Mucosa of rectum (tissue), 2 donors: ENCODE data around the gene ZNF586.
"Not testable (repeated sequence)": the region's sequence is repeated elsewhere in the genome, so short reads cannot be mapped to it uniquely, and the experiment has no call there.

Experiments
- H3K27ac ChIP-seq, 2 donors: one replicate each; pipeline ENCODE4 v1.7.0; 2013; ENCODE audit warnings: inconsistent platforms in 2 of 2, low read depth in 2 of 2, low read length in 2 of 2
- H3K27me3 ChIP-seq, 2 donors: one replicate each; pipeline ENCODE4 v1.7.0; 2013; ENCODE audit warnings: low read length in 2 of 2; ENCODE audit not compliant: control insufficient read depth in 2 of 2, insufficient read depth in 2 of 2
- H3K36me3 ChIP-seq, 2 donors: one replicate each; pipeline ENCODE4 v1.7.0; 2013; ENCODE audit warnings: low read length in 2 of 2; ENCODE audit not compliant: control insufficient read depth in 2 of 2, insufficient read depth in 2 of 2
- H3K4me1 ChIP-seq, 2 donors: one replicate each; pipeline ENCODE4 v1.7.0; 2013; ENCODE audit warnings: low read length in 2 of 2, mild to moderate bottlenecking in 1 of 2; ENCODE audit not compliant: control insufficient read depth in 2 of 2, insufficient read depth in 2 of 2
- H3K4me3 ChIP-seq, 2 donors: one replicate each; pipeline ENCODE4 v1.7.0; 2013; ENCODE audit warnings: low read length in 2 of 2
- H3K9ac ChIP-seq, 2 donors: one replicate each; pipeline ENCODE4 v1.7.0; 2013; ENCODE audit warnings: low read length in 2 of 2, low read depth in 1 of 2, mild to moderate bottlenecking in 1 of 2
- H3K9me3 ChIP-seq, 2 donors: one replicate each; pipeline ENCODE4 v1.7.0; 2013; ENCODE audit warnings: low read length in 2 of 2; ENCODE audit not compliant: control insufficient read depth in 2 of 2
- donor health status: healthy.
- donor health status: Normal muscosa, but diverticular disease.

Gene ZNF586

DNA sequence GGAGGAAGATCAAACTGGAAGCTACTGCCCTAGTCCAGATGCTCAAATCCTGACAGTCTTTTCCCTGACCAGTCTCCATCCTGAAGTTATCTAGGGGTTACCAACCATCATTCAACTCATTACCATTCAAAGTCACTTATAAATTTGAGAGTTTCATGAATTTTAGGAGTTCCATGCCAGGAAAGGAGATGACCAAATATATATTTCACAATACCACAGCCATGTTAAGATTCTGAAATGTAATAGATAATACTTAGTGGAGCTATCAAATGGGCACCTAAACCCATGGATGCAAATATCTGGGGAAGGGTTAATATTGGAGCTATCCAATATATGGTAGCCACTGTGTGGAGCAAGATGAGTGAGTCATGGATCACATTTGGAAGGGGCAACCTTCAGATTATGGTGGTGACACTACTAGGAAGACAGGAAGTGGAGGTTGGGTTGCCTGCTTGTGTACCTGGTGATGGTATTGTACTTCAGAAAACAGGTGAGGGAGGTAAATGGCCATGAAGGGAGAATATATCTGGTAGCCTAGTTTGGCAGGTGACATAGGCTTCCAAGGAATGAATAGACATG lies 18.7 kb downstream of the ZNF586 start:
- no peak overlapping the region for H3K9ac ChIP-seq
- no peak overlapping the region for H3K4me3 ChIP-seq
- no peaks in the 10 kb centered on the region for H3K27me3 ChIP-seq
- H3K36me3 ChIP-seq, result peaks cover 17 to 29% of the 10 kb centered on the region in 2 donors
- no peak overlapping the region for H3K27ac ChIP-seq
- no peaks in the 10 kb centered on the region for H3K4me1 ChIP-seq
- H3K9me3 ChIP-seq, result peaks cover 10 to 13% of the 10 kb centered on the region in 2 donors

DNA sequence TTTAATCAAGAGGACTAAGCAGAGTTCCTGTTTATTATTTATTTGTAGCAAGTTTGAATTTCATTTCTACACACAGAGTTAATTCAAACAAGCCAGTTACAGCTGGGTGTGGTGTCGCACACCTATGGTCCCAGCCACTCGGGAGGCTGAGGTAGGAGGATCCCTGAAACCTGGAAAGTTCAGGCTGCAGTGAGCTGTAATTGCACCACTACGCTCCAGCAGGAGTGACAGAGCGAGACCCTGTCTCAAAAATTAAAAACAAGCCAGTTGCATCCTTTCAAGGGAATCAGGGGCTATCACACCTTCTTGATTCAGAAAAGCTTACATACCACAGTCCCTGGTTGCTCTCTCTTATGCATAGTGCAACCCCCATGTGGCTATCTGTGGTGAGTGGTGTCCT lies 19.8 kb downstream of the ZNF586 start:
- H3K36me3 ChIP-seq, result peaks cover 17 to 29% of the 10 kb centered on the region in 2 donors
- H3K4me1 ChIP-seq, result no peaks in the 10 kb centered on the region
- H3K9ac ChIP-seq, result no peak overlapping the region
- H3K27ac ChIP-seq, result no peak overlapping the region
- H3K27me3 ChIP-seq, result no peaks in the 10 kb centered on the region
- peaks cover 10 to 13% of the 10 kb centered on the region in 2 donors for H3K9me3 ChIP-seq
- H3K4me3 ChIP-seq, result no peak overlapping the region

DNA sequence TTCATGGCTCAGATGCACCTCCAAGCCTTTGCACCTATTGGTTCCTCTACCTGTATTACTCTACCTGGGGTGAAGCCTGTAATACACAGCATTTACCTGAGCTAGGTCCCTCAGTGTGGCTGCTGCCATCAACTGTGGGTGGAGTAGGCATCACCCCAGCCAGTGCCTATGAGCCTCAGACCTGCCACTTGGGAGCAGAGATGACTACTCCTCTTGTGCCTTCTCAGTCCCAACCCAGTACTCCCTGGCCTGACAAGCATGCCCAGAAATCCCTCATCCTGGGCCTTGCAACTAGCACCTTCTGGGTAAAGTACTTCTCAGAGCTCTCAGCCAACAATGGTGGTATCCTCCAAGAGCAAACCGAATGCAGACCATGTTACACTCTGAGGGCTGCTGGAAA lies 27.1 kb downstream of the ZNF586 start:
- H3K4me1 ChIP-seq, H3K9me3 ChIP-seq, H3K4me3 ChIP-seq, H3K27me3 ChIP-seq, H3K9ac ChIP-seq, H3K27ac ChIP-seq: not testable (repeated sequence)
- H3K36me3 ChIP-seq, result peaks cover 15 to 16% of the 10 kb centered on the region in 2 donors

DNA sequence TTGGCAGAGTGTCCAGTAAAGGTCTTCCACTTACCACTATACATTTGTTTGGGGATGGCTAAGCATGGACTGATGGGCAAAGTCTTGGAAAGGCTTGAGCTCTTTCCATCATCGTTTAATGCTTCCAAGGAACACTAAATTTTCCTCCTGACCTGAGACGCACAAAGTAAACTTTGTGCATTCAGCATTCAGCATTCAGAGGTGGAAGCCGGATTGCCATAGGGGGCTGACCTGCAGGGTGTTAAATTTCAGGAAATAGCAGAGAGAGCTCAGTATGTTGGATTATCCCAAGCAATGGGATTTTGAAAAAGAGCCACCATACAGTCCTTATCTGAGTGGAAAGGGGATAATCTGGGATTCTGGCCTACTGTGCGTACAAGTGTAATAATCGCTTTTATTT lies 31.2 kb downstream of the ZNF586 start:
- H3K9ac ChIP-seq, result no peak overlapping the region
- peaks cover 11 to 22% of the 10 kb centered on the region in 2 donors for H3K4me1 ChIP-seq
- peaks cover 5% of the 10 kb centered on the region in 2 donors for H3K36me3 ChIP-seq
- H3K4me3 ChIP-seq, result no peak overlapping the region
- H3K27ac ChIP-seq, result no peak overlapping the region
- H3K9me3 ChIP-seq, result no peaks in the 10 kb centered on the region
- H3K27me3 ChIP-seq, result no peaks in the 10 kb centered on the region

DNA sequence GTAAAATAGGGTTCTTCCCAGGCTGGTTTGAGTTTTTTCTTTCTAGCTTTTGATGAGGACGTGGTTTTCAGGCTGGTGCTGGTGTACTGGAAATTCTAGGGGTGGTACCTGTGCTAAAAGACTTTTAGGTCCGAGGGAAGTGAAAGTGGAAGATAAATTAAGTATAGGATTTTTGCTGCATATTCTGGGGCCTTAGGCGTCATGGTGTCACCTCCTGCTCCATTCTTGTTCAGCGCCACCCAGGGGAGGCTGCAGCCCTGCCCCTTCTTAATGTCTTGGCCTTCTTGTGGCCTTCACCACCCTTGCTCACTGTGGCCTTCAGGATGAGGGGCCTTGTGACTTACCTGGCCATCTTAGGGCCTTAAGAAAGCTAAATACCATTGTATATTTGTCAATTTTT lies 32.8 kb downstream of the ZNF586 start:
- Histone ChIP-seq H3K9me3 (no peaks in the 10 kb centered on the region), H3K27me3 (no peaks in the 10 kb centered on the region), H3K9ac (no peak overlapping the region), H3K36me3 (no peaks in the 10 kb centered on the region), H3K4me1 (peaks cover 12 to 22% of the 10 kb centered on the region in 2 donors), H3K4me3 (no peak overlapping the region), H3K27ac (peak overlapping the region in 1 of 2 donors; percentile 6)

DNA sequence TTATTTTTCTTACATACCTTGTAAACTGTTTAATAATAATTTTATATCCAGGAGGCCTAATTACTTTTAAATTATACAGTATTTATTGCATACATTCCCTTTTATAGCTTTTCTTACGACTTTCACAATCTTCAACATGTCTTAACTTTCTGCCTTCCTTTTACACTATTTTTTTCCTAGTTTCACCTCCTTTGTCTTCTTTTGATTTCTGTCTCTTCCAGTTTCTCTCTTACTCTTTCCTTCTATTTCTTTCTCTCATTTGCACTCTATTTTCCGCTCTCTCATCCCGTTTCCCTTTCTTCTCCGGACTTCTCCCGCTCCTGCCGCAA lies 33.8 kb downstream of the ZNF586 start:
- H3K4me3 ChIP-seq, result peak overlapping the region; percentile 56 to 83
- H3K27me3 ChIP-seq, result no peaks in the 10 kb centered on the region
- H3K9ac ChIP-seq, result peak overlapping the region; percentile 65 to 77
- peaks cover 12 to 22% of the 10 kb centered on the region in 2 donors for H3K4me1 ChIP-seq
- peaks cover 7% of the 10 kb centered on the region in 2 donors for H3K36me3 ChIP-seq
- H3K9me3 ChIP-seq, result no peaks in the 10 kb centered on the region
- H3K27ac ChIP-seq, result peak overlapping the region; percentile 75 to 88

DNA sequence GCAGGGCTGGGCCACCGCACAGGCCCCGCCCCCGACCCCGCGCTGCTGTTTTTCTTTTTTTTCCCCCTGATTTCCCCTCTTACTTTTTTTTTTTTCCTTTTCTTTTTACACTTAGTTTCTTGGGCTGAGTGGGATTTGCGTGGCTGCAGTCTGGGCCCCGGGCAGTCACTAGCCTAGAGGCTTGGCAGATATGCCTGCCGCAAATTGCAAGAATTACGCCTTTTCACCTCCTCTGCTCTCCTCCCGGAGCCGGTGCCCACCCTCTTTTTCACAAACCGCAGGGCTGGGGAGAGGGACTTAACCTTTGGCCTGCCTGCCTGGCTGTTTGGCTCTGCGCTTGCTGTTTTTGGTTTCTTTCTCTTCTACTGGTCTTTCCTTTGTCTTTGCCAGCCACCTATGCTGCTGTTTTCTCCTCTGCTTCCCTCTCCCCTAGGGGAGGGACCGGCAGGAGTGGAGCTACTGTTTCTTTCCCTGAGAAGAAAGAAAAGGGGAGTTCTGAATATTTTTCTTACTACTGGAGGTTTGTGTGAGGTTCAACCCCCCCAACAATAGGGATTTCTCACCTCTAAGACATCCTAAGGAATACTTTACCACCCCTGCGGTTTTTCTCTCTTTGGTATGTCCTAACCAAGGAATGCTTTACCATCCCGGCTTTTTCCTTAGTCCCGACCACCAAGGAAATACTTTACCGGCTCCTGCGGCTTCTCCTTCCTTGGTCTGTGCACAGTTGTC lies 34.3 kb downstream of the ZNF586 start:
- Histone ChIP-seq H3K36me3 (peaks cover 11 to 12% of the 10 kb centered on the region in 2 donors), H3K9me3 (no peaks in the 10 kb centered on the region), H3K27me3 (no peaks in the 10 kb centered on the region), H3K9ac (peak overlapping the region; percentile 65 to 77), H3K27ac (peak overlapping the region; percentile 75 to 88), H3K4me1 (peaks cover 12 to 22% of the 10 kb centered on the region in 2 donors), H3K4me3 (peak overlapping the region; percentile 56 to 83)

DNA sequence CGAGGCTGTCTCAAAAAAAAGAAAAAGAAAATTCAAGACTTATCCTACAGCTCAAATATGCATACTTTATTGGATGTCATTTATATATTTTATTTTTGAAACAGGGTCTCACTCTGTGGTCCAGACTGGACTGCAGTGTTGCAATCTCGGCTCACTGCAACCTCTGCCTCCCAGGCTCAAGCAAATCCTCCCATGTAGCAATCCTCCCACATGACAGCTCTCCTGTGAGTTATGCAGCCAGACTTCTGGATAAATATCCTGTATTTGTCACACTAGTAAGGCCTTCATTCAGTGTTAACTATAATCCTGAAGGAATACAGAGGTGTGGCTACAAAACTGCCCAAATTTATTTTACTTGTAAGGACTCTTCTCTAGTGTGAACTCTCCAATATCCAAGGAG lies 38.1 kb downstream of the ZNF586 start:
- Histone ChIP-seq H3K27ac (no peak overlapping the region), H3K9ac (no peak overlapping the region), H3K36me3 (peaks cover 26 to 30% of the 10 kb centered on the region in 2 donors), H3K4me1 (peaks cover 11% of the 10 kb centered on the region in 2 donors), H3K9me3 (no peaks in the 10 kb centered on the region), H3K4me3 (no peak overlapping the region), H3K27me3 (no peaks in the 10 kb centered on the region)

DNA sequence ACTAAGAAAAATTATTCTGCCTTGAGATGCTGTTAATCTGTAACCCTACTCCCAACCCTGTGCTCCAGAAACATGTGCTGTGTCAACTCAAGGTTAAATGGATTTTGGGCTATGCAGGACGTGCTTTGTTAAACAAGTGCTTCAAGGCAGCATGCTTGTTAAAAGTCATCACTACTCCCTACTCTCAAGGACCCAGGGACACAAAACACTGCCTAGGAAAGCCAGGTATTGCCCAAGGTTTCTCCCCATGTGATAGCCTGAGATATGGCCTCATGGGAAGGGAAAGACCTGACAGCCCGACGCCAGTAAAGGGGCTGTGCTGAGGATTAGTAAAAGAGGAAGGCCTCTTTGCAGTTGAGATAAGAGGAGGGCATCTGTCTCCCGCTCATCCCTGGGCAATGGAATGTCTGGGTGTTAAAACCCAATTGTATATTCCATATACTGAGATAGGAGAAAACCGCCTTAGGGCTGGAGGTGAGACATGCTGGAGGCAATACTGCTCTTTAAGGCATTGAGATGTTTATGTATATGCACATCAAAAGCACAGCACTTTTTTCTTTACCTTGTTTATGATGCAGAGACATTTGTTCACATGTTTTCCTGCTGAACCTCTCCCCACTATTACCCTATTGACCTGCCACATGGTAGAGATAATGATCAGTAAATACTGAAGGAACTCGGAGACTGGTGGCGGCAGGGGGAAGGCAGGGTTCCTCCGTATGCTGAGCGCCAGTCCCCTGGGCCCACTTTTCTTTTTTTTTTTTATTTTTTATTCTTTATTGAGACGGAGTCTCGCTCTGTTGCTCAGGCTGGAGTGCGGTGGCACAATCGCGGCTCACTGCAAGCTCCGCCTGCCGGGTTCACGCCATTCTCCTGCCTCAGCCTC lies 41.2 kb downstream of the ZNF586 start:
- H3K9me3 ChIP-seq, H3K9ac ChIP-seq, H3K4me3 ChIP-seq, H3K27me3 ChIP-seq, H3K27ac ChIP-seq: not testable (repeated sequence)
- Histone ChIP-seq H3K4me1 (peaks cover 10 to 19% of the 10 kb centered on the region in 2 donors), H3K36me3 (peaks cover 26 to 30% of the 10 kb centered on the region in 2 donors)

DNA sequence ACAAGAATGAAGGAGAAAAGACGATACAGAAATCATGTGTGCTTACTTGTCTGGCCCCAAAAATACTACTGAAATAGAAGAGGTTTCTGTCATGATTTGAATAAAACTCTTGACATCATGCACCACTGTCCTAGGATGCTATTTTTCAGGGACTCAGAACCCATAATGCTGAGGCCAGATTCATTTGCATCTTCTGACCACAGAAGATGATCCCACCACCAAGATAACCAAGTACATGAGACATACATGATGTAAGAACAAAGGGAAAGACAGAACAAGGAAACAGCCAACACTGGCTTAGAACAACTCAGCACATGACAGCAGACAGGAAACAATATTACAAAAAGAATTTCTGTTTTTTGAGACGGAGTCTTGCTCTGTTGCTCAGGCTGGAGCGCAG lies 42.8 kb downstream of the ZNF586 start:
- H3K27me3 ChIP-seq, result no peaks in the 10 kb centered on the region
- peaks cover 26 to 30% of the 10 kb centered on the region in 2 donors for H3K36me3 ChIP-seq
- H3K27ac ChIP-seq, result no peak overlapping the region
- no peak overlapping the region for H3K4me3 ChIP-seq
- H3K9me3 ChIP-seq, result no peaks in the 10 kb centered on the region
- H3K4me1 ChIP-seq, result peaks cover 10 to 18% of the 10 kb centered on the region in 2 donors
- no peak overlapping the region for H3K9ac ChIP-seq
